ENCODE data around the gene MSI2.

DNA sequence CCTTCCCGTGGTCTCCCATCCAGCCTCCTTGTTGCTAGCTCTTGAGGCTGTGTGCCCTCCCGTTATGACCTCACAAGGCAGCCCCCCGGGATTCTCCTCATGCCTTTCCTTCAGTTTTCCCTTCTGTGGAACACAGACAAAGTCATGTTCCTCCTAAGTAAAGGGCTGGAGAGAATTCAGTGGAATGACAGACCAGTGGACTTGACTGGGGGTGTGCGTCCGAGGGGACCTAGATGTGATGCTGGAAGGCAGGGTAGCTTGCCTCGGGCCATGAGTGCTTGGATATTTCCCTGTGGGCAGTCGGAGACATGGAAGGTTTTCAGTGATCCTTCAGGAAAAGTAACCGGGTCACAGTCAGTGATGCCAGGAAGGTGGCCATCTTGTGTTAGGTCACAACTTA, 247.9 kb downstream of the MSI2 start:
- TF ChIP-seq, protein P1, sequence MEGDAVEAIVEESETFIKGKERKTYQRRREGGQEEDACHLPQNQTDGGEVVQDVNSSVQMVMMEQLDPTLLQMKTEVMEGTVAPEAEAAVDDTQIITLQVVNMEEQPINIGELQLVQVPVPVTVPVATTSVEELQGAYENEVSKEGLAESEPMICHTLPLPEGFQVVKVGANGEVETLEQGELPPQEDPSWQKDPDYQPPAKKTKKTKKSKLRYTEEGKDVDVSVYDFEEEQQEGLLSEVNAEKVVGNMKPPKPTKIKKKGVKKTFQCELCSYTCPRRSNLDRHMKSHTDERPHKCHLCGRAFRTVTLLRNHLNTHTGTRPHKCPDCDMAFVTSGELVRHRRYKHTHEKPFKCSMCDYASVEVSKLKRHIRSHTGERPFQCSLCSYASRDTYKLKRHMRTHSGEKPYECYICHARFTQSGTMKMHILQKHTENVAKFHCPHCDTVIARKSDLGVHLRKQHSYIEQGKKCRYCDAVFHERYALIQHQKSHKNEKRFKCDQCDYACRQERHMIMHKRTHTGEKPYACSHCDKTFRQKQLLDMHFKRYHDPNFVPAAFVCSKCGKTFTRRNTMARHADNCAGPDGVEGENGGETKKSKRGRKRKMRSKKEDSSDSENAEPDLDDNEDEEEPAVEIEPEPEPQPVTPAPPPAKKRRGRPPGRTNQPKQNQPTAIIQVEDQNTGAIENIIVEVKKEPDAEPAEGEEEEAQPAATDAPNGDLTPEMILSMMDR (IDR thresholded peaks at IDR 0.05) = no peak
- no peak for TF ChIP-seq POLR2A (IDR thresholded peaks at IDR 0.05)

Measured in thyroid gland (tissue), 4 donors.